Osteocyte (in vitro differentiated cells): ENCODE data around the gene RARB. TPM values are rescaled to one million over a fixed set of nuclear protein-coding genes. Genes with fewer than 3 reads are reported as not detected.

Source experiments
- DNase-seq: peaks from one replicate; pipeline ENCODE4 v3.0.0; 2021; ENCODE audit warnings: mixed read lengths; ENCODE audit not compliant: unreplicated experiment; ENCODE audit errors: extremely low spot score
- H3K27ac Mint-ChIP-seq: one replicate; pipeline ENCODE4 v1.8.0; 2021; ENCODE audit warnings: mild to moderate bottlenecking, mixed read lengths; ENCODE audit not compliant: unreplicated experiment
- H3K27me3 Mint-ChIP-seq: one replicate; pipeline ENCODE4 v1.8.0; 2021; ENCODE audit warnings: mixed read lengths; ENCODE audit not compliant: unreplicated experiment
- H3K36me3 Mint-ChIP-seq: one replicate; pipeline ENCODE4 v1.8.0; 2021; ENCODE audit warnings: mixed read lengths; ENCODE audit not compliant: unreplicated experiment
- H3K4me1 Mint-ChIP-seq: one replicate; pipeline ENCODE4 v1.8.0; 2021; ENCODE audit warnings: mixed read lengths; ENCODE audit not compliant: unreplicated experiment
- H3K4me3 Mint-ChIP-seq: one replicate; pipeline ENCODE4 v1.8.0; 2021; ENCODE audit warnings: mild to moderate bottlenecking, moderate library complexity, mixed read lengths; ENCODE audit not compliant: unreplicated experiment
- H3K9me3 Mint-ChIP-seq: one replicate; pipeline ENCODE4 v1.8.0; 2021; ENCODE audit warnings: mixed read lengths; ENCODE audit not compliant: unreplicated experiment
- total RNA-seq: library from RNA; stranded (reverse); gene quantifications from 2 replicates; pipeline ENCODE4 v1.2.1, GENCODE V29; 2021
- TF ChIP-seq, protein P1 (sequence below): fragments of 200-600 bp; sonication (generic); IDR thresholded peaks from 2 replicates; pipeline ENCODE4 v1.5.0; 2021; ENCODE audit warnings: antibody characterized with exemption, mild to moderate bottlenecking, moderate library complexity

Gene RARB
- total RNA-seq, 1 donor from 2014 or later, result 4.8 TPM

DNA sequence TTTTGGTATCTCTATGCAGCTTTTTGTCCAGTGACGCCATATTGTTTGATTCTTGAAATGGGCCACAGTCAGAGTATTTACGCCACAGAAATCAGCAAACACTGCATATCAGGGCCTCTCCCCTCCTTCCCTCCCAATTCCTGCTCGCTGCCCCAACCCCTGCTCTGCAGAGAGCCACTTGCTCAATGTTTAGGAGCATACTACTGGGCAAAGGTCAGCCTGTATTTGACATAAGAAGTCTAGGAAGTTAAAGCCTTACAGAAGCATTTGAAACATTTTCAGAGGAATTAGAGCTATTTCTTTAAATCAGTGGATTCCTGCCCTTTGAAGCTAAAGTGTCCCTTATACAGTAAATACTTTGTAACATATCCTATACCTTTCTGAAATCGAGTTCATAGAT, 17.4 kb upstream of the RARB start:
- TF ChIP-seq, protein P1, sequence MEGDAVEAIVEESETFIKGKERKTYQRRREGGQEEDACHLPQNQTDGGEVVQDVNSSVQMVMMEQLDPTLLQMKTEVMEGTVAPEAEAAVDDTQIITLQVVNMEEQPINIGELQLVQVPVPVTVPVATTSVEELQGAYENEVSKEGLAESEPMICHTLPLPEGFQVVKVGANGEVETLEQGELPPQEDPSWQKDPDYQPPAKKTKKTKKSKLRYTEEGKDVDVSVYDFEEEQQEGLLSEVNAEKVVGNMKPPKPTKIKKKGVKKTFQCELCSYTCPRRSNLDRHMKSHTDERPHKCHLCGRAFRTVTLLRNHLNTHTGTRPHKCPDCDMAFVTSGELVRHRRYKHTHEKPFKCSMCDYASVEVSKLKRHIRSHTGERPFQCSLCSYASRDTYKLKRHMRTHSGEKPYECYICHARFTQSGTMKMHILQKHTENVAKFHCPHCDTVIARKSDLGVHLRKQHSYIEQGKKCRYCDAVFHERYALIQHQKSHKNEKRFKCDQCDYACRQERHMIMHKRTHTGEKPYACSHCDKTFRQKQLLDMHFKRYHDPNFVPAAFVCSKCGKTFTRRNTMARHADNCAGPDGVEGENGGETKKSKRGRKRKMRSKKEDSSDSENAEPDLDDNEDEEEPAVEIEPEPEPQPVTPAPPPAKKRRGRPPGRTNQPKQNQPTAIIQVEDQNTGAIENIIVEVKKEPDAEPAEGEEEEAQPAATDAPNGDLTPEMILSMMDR, result no peak
- DNase-seq, result no peak
- Mint-ChIP-seq H3K27ac (no peak overlapping the region), H3K9me3 (no peaks in the 10 kb centered on the region), H3K27me3 (no peaks in the 10 kb centered on the region), H3K4me3 (no peak overlapping the region), H3K4me1 (peaks cover 12% of the 10 kb centered on the region), H3K36me3 (no peaks in the 10 kb centered on the region)

DNA sequence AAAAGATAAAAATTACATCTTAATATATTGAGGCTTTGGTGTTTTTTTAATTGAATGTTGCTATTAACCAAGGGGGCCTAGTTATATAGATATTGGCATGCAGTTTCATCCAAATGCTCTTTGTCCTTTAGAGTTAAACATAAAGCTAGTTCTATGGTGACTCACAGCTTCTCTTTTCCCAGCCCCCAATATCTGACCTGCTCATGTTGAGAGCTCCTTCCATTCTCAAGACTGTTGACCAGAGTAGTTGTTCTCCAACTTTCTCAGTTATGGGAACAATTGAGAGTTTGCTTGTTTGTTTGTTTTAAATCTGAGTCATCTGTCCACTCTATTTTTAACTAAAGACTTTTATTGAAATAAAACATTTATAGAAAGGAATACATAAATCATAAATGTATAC, 15.8 kb upstream of the RARB start:
- H3K27ac Mint-ChIP-seq, result no peak overlapping the region
- H3K27me3 Mint-ChIP-seq, result no peaks in the 10 kb centered on the region
- peaks cover 2% of the 10 kb centered on the region for H3K36me3 Mint-ChIP-seq
- no peak overlapping the region for H3K4me3 Mint-ChIP-seq
- TF ChIP-seq, protein P1, result no peak
- peaks cover 12% of the 10 kb centered on the region for H3K4me1 Mint-ChIP-seq
- H3K9me3 Mint-ChIP-seq, result peaks cover 3% of the 10 kb centered on the region
- DNase-seq, result no peak

DNA sequence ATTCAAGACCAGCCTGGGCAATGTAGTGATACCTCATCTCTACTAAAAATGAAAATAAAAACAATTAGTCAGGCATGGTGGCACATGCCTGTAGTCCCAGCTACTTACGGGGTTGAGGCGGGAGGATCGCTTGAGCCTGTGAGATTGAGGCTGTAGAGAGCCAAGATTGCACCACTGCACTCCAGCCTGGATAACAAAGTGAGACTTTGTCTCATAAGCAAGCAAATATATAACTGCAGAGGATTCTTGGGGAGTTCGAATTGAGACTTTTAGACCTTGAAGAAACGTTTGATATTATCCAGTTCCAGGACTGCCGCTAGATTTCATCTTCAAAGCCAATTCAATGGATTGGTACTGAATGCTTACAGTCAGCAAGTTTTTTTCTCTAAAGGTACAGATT, 11.9 kb upstream of the RARB start:
- peaks cover 3% of the 10 kb centered on the region for H3K36me3 Mint-ChIP-seq
- TF ChIP-seq, protein P1, result no peak
- H3K27ac Mint-ChIP-seq, result no peak overlapping the region
- no peak for DNase-seq
- no peaks in the 10 kb centered on the region for H3K27me3 Mint-ChIP-seq
- peaks cover 9% of the 10 kb centered on the region for H3K9me3 Mint-ChIP-seq
- no peak overlapping the region for H3K4me3 Mint-ChIP-seq
- H3K4me1 Mint-ChIP-seq, result peaks cover 26% of the 10 kb centered on the region

DNA sequence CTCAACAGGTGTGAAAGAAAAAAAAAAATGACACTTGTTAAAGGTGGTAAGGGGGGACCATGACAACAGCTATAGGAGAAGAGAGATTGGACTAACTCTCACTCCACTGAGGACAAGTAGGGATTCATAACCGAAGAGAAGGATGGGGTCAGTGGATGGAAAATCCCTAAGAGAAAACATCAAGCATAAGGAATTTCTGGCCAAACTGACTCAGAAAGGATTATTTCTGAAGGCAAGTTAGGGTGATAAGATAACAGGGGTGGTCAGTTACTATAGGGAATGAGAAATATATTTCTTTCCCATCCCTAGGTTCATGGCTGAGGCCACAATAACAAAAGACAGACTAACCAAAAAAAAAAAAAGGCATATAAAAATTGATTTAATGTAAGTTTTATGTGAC, 9.5 kb upstream of the RARB start:
- peaks cover 19% of the 10 kb centered on the region for H3K4me1 Mint-ChIP-seq
- no peak for DNase-seq
- H3K27me3 Mint-ChIP-seq, result no peaks in the 10 kb centered on the region

DNA sequence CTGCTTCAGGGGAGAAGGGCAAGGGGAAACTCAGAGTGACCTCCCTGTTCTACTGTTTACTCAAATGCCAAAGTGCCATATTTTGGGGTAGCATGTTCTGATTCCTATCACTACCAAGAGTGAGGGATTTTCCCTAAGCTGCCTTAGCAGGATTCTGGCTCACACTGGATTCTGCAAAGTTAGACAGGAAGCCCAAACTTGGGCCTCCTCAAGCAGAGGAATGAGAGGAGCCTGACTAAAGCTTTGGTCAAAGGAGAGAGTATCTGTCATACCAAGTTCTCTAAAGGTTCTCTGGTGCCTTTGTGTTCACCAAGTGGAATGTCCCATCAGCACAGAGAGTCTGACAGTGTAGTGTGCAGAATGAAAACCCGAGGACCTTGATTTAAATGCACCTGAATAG, 8.8 kb upstream of the RARB start:
- H3K36me3 Mint-ChIP-seq, result peaks cover 3% of the 10 kb centered on the region
- no peaks in the 10 kb centered on the region for H3K27me3 Mint-ChIP-seq
- H3K4me1 Mint-ChIP-seq, result peaks cover 25% of the 10 kb centered on the region
- H3K27ac Mint-ChIP-seq, result no peak overlapping the region
- TF ChIP-seq, protein P1, result no peak
- H3K4me3 Mint-ChIP-seq, result no peak overlapping the region
- DNase-seq, result no peak
- peaks cover 9% of the 10 kb centered on the region for H3K9me3 Mint-ChIP-seq

More for the DNA sequence above, 9.5 kb upstream of the RARB start:
- H3K27ac Mint-ChIP-seq, result no peak overlapping the region
- H3K9me3 Mint-ChIP-seq, result peaks cover 9% of the 10 kb centered on the region
- TF ChIP-seq, protein P1, result no peak
- H3K36me3 Mint-ChIP-seq, result peaks cover 3% of the 10 kb centered on the region
- no peak overlapping the region for H3K4me3 Mint-ChIP-seq
